Bronchial epithelial cell (primary cell): ENCODE data around the gene RALY. TPM values are rescaled to one million over a fixed set of nuclear protein-coding genes. Genes with fewer than 3 reads are reported as not detected.

Experiments used
- DNase-seq: peaks from one replicate; pipeline ENCODE4 v3.0.0-alpha.2; 2010; ENCODE audit warnings: low read depth
- FAIRE-seq: peaks from 2 replicates; lab custom pipeline; 2011; peaks lifted over from hg19 to GRCh38; lab: Jason Lieb, UNC
- H3K27me3 ChIP-seq: 2 replicates; pipeline ENCODE4 v1.5.1; 2011; ENCODE audit warnings: low read length; ENCODE audit not compliant: control insufficient read depth, insufficient read depth
- H3K36me3 ChIP-seq: 2 replicates; pipeline ENCODE4 v1.5.1; 2011; ENCODE audit warnings: low read length; ENCODE audit not compliant: control insufficient read depth, insufficient read depth
- H3K4me3 ChIP-seq: 2 replicates; pipeline ENCODE4 v1.5.1; 2011; ENCODE audit warnings: mild to moderate bottlenecking, low read depth, low read length, control low read depth
- total RNA-seq: library from RNA; depleted of rRNA; stranded (reverse); fragments of >200 nt; gene quantifications from 2 replicates; pipeline ENCODE4 v1.2.1, GENCODE V29; 2014
- TF ChIP-seq, protein P1 (sequence below): IDR thresholded peaks from 2 replicates; pipeline ENCODE4 v1.5.1; 2011; ENCODE audit warnings: mild to moderate bottlenecking, moderate library complexity, low read length, control low read depth, inconsistent platforms; ENCODE audit not compliant: insufficient read depth, severe bottlenecking

Gene RALY
- total RNA-seq, 1 donor from 2014 or later, result 75.0 TPM

- H3K27me3 ChIP-seq, result no peaks in the 10 kb centered on the region
- TF ChIP-seq, protein P1, sequence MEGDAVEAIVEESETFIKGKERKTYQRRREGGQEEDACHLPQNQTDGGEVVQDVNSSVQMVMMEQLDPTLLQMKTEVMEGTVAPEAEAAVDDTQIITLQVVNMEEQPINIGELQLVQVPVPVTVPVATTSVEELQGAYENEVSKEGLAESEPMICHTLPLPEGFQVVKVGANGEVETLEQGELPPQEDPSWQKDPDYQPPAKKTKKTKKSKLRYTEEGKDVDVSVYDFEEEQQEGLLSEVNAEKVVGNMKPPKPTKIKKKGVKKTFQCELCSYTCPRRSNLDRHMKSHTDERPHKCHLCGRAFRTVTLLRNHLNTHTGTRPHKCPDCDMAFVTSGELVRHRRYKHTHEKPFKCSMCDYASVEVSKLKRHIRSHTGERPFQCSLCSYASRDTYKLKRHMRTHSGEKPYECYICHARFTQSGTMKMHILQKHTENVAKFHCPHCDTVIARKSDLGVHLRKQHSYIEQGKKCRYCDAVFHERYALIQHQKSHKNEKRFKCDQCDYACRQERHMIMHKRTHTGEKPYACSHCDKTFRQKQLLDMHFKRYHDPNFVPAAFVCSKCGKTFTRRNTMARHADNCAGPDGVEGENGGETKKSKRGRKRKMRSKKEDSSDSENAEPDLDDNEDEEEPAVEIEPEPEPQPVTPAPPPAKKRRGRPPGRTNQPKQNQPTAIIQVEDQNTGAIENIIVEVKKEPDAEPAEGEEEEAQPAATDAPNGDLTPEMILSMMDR, result no peak
- no peak for DNase-seq
- no peak overlapping the region for H3K4me3 ChIP-seq
- FAIRE-seq, result no peak
- H3K36me3 ChIP-seq, result no peaks in the 10 kb centered on the region
Measured at GRCh38 chr20:33986560-33987216, 7.0 kb upstream of the RALY start.

DNA sequence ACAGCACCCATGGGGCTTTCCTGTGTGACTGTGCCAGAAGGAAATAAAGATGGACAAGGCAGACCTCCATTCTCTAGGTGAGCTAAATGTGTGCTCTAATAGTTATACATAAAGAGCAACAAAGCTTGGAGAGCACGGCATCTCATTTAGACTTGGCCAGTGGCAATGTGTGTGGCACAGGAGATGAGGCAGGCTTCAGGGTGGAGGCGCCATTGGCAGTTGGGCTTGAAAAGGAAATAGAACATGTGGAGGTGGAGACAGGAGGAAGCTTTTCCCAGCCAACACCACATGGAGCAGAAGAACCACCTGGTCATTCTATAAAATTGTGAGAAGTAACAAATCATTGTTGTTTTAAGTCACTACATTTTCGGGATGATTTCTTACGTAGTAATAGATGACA is 3.6 kb upstream of the RALY start:
- Histone ChIP-seq H3K4me3 (no peak overlapping the region), H3K36me3 (no peaks in the 10 kb centered on the region), H3K27me3 (no peaks in the 10 kb centered on the region)
- DNase-seq, result no peak
- FAIRE-seq, result no peak
- TF ChIP-seq, protein P1, result no peak

GRCh38 chr20:33991502-33991901 is 2.2 kb upstream of the RALY start:
- TF ChIP-seq, protein P1, result no peak
- no peak for DNase-seq
- no peak overlapping the region for H3K4me3 ChIP-seq
- no peaks in the 10 kb centered on the region for H3K27me3 ChIP-seq
- no peaks in the 10 kb centered on the region for H3K36me3 ChIP-seq
- FAIRE-seq, result no peak

- DNase-seq, result peak; percentile 71
Measured at GRCh38 chr20:33992145-33992922, 1.4 kb upstream of the RALY start.

GRCh38 chr20:33992923-33993575 is 662 bp upstream of the RALY start:
- no peaks in the 10 kb centered on the region for H3K36me3 ChIP-seq
- FAIRE-seq (no peak), DNase-seq (peak; percentile 90)
- no peaks in the 10 kb centered on the region for H3K27me3 ChIP-seq
- TF ChIP-seq, protein P1, result no peak
- H3K4me3 ChIP-seq, result peak overlapping the region; percentile 75

More at GRCh38 chr20:33992145-33992922, 1.4 kb upstream of the RALY start:
- FAIRE-seq, result no peak
- no peaks in the 10 kb centered on the region for H3K36me3 ChIP-seq
- TF ChIP-seq, protein P1, result no peak
- H3K27me3 ChIP-seq, result no peaks in the 10 kb centered on the region
- peak overlapping the region; percentile 75 for H3K4me3 ChIP-seq
